Activated T-cell treated with anti-CD3 and anti-CD28 coated beads, Interleukin-2, amount 50 U/mL, for 4 hours (primary cell): Measurements from ENCODE around the gene SH3RF3. TPM values are rescaled to one million over a fixed set of nuclear protein-coding genes. Genes with fewer than 3 reads are reported as not detected.
A peak's percentile ranks its signal among the peaks of the same experiment; 100 is the strongest.

Source experiments
- ATAC-seq, 2 donors: fragments of 200-7000 bp; cut with Tn5 transposase; one replicate each; pipeline ENCODE4 v1.10.0; 2021
- DNase-seq: peaks from one replicate; pipeline ENCODE4 v3.0.0-alpha.2; 2020
- H3K27me3 Mint-ChIP-seq: one replicate; pipeline ENCODE4 v1.8.0; 2021; ENCODE audit warnings: low read depth, mixed read lengths
- H3K36me3 Mint-ChIP-seq: one replicate; pipeline ENCODE4 v1.8.0; 2022; ENCODE audit warnings: mixed read lengths; ENCODE audit not compliant: insufficient read depth
- H3K4me1 Mint-ChIP-seq: one replicate; pipeline ENCODE4 v1.8.0; 2021; ENCODE audit warnings: low read depth, mixed read lengths
- H3K4me3 Mint-ChIP-seq: one replicate; pipeline ENCODE4 v1.8.0; 2021; ENCODE audit warnings: mild to moderate bottlenecking, moderate library complexity, mixed read lengths
- H3K9me3 Mint-ChIP-seq: one replicate; pipeline ENCODE4 v1.8.0; 2021; ENCODE audit warnings: mixed read lengths
- total RNA-seq, 3 donors: library from RNA; stranded (reverse); gene quantifications; one replicate each; pipeline ENCODE4 v1.2.1, GENCODE V29; 2021

Gene SH3RF3
- total RNA-seq, 3 donors from 2014 or later, result 0.33 to 0.98 (median 0.89) TPM

- no peaks in the 10 kb centered on the region for H3K36me3 Mint-ChIP-seq
- peaks cover 25% of the 10 kb centered on the region for H3K4me1 Mint-ChIP-seq
- ATAC-seq, result no peak
- H3K27me3 Mint-ChIP-seq, result peaks cover 21% of the 10 kb centered on the region
- no peaks in the 10 kb centered on the region for H3K9me3 Mint-ChIP-seq
- no peak for DNase-seq
- no peak overlapping the region for H3K4me3 Mint-ChIP-seq
Observed at GRCh38 chr2:109139002-109139401, 10.0 kb downstream of the SH3RF3 start.

GRCh38 chr2:109139865-109140396, 10.9 kb downstream of the SH3RF3 start:
- ATAC-seq (no peak), DNase-seq (no peak)
- peaks cover 30% of the 10 kb centered on the region for H3K4me1 Mint-ChIP-seq
- peaks cover 21% of the 10 kb centered on the region for H3K27me3 Mint-ChIP-seq
- H3K9me3 Mint-ChIP-seq, result no peaks in the 10 kb centered on the region
- H3K36me3 Mint-ChIP-seq, result no peaks in the 10 kb centered on the region
- no peak overlapping the region for H3K4me3 Mint-ChIP-seq

GRCh38 chr2:109141006-109141600, 12.1 kb downstream of the SH3RF3 start:
- DNase-seq (no peak), ATAC-seq (no peak)
- Mint-ChIP-seq H3K4me3 (no peak overlapping the region), H3K9me3 (no peaks in the 10 kb centered on the region), H3K4me1 (peaks cover 34% of the 10 kb centered on the region), H3K36me3 (no peaks in the 10 kb centered on the region), H3K27me3 (peaks cover 18% of the 10 kb centered on the region)

- Mint-ChIP-seq H3K4me3 (no peak overlapping the region), H3K4me1 (peaks cover 34% of the 10 kb centered on the region), H3K27me3 (peaks cover 16% of the 10 kb centered on the region), H3K9me3 (no peaks in the 10 kb centered on the region), H3K36me3 (no peaks in the 10 kb centered on the region)
- no peak for DNase-seq
- ATAC-seq, result no peak
Observed at GRCh38 chr2:109141727-109142283, 12.8 kb downstream of the SH3RF3 start.

- Mint-ChIP-seq H3K9me3 (no peaks in the 10 kb centered on the region), H3K4me1 (peaks cover 34% of the 10 kb centered on the region), H3K4me3 (no peak overlapping the region), H3K27me3 (peaks cover 16% of the 10 kb centered on the region), H3K36me3 (no peaks in the 10 kb centered on the region)
- DNase-seq (no peak), ATAC-seq (no peak)
Observed at GRCh38 chr2:109142416-109143210, 13.6 kb downstream of the SH3RF3 start.

GRCh38 chr2:109143214-109144187, 14.5 kb downstream of the SH3RF3 start:
- Mint-ChIP-seq H3K9me3 (no peaks in the 10 kb centered on the region), H3K36me3 (no peaks in the 10 kb centered on the region), H3K27me3 (peaks cover 17% of the 10 kb centered on the region), H3K4me3 (peak overlapping the region; percentile 47), H3K4me1 (peaks cover 33% of the 10 kb centered on the region)
- peak; percentile 92 to 94 for ATAC-seq
- DNase-seq, result peak; percentile 45

- peaks cover 17% of the 10 kb centered on the region for H3K27me3 Mint-ChIP-seq
- H3K36me3 Mint-ChIP-seq, result no peaks in the 10 kb centered on the region
- DNase-seq (no peak), ATAC-seq (peak; percentile 28 to 29)
- H3K4me3 Mint-ChIP-seq, result no peak overlapping the region
- H3K9me3 Mint-ChIP-seq, result no peaks in the 10 kb centered on the region
- peaks cover 32% of the 10 kb centered on the region for H3K4me1 Mint-ChIP-seq
Observed at GRCh38 chr2:109144271-109144670, 15.3 kb downstream of the SH3RF3 start.

GRCh38 chr2:109144721-109145120, 15.7 kb downstream of the SH3RF3 start:
- no peak overlapping the region for H3K4me3 Mint-ChIP-seq
- peaks cover 14% of the 10 kb centered on the region for H3K27me3 Mint-ChIP-seq
- H3K9me3 Mint-ChIP-seq, result no peaks in the 10 kb centered on the region
- peaks cover 34% of the 10 kb centered on the region for H3K4me1 Mint-ChIP-seq
- DNase-seq (no peak), ATAC-seq (no peak)
- no peaks in the 10 kb centered on the region for H3K36me3 Mint-ChIP-seq

- Mint-ChIP-seq H3K4me3 (no peak overlapping the region), H3K27me3 (peaks cover 17% of the 10 kb centered on the region), H3K9me3 (no peaks in the 10 kb centered on the region), H3K36me3 (no peaks in the 10 kb centered on the region), H3K4me1 (peaks cover 37% of the 10 kb centered on the region)
- DNase-seq (no peak), ATAC-seq (no peak)
Observed at GRCh38 chr2:109145286-109145685, 16.3 kb downstream of the SH3RF3 start.

GRCh38 chr2:109147405-109147804, 18.4 kb downstream of the SH3RF3 start:
- H3K9me3 Mint-ChIP-seq, result no peaks in the 10 kb centered on the region
- no peaks in the 10 kb centered on the region for H3K36me3 Mint-ChIP-seq
- no peak overlapping the region for H3K4me3 Mint-ChIP-seq
- H3K27me3 Mint-ChIP-seq, result peaks cover 16% of the 10 kb centered on the region
- DNase-seq (no peak), ATAC-seq (no peak)
- H3K4me1 Mint-ChIP-seq, result peaks cover 42% of the 10 kb centered on the region

GRCh38 chr2:109148117-109148746, 19.2 kb downstream of the SH3RF3 start:
- Mint-ChIP-seq H3K27me3 (peaks cover 9% of the 10 kb centered on the region), H3K36me3 (no peaks in the 10 kb centered on the region), H3K4me3 (no peak overlapping the region), H3K9me3 (no peaks in the 10 kb centered on the region), H3K4me1 (peaks cover 35% of the 10 kb centered on the region)
- no peak for DNase-seq
- ATAC-seq, result no peak

GRCh38 chr2:109148991-109149645, 20.1 kb downstream of the SH3RF3 start:
- Mint-ChIP-seq H3K36me3 (no peaks in the 10 kb centered on the region), H3K4me1 (peaks cover 27% of the 10 kb centered on the region), H3K27me3 (peaks cover 9% of the 10 kb centered on the region), H3K9me3 (no peaks in the 10 kb centered on the region), H3K4me3 (no peak overlapping the region)
- DNase-seq (no peak), ATAC-seq (peak in 1 of 2 donors; percentile 32)

- Mint-ChIP-seq H3K27me3 (peaks cover 9% of the 10 kb centered on the region), H3K36me3 (no peaks in the 10 kb centered on the region), H3K9me3 (no peaks in the 10 kb centered on the region), H3K4me3 (no peak overlapping the region), H3K4me1 (peaks cover 14% of the 10 kb centered on the region)
- no peak for DNase-seq
- no peak for ATAC-seq
Observed at GRCh38 chr2:109150559-109150958, 21.6 kb downstream of the SH3RF3 start.
